ENCODE results near the gene ZNF775.
A peak's percentile ranks its signal among the peaks of the same experiment; 100 is the strongest.

The ZNF775 gene

GRCh38 chr7:150415161-150416153, 36.3 kb downstream of the ZNF775 start:
- no peak for DNase-seq

DNA sequence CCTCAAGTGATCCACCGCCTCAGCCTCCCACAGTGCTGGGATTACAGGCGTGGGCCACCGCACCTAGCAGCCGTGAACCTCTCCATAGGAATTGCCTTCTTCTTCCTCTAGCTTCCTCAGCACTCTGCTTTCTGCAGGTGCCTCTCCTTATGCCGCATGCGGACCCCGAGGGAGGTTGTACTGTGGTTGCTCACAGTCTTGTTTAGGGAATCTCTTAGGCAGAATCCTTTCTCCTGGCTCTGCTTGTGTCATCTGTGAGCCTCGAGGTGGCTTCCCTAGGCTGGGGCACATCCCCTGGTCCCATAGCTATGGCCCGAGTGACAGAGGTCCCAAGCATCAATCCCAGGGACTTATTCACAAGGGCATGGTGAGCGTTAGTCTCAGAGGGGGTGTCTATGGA, 38.1 kb downstream of the ZNF775 start:
- DNase-seq = no peak

GRCh38 chr7:150417863-150418262, 38.7 kb downstream of the ZNF775 start:
- DNase-seq = no peak

DNA sequence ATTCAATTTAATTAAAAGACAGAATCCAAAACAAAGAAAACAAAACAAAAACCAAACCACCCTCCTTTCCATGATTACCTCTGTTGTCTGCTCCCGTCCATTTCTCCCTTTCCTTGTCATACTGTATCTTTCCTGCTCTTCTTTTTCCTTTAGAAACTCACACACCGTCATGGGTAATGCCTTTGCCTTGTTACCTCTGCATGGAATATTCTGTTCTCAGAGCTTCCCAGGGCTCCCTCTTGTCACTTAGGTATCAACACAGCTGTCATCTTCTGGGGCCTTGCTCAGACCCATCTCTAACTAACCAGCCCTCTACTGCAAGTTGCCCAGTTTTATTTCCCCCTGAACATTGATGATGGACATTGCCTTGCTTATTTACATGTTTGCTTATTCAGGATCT, 41.1 kb downstream of the ZNF775 start:
- DNase-seq = no peak

- peak; percentile 20 for DNase-seq
These were observed 42.0 kb downstream of the ZNF775 start for GRCh38 chr7:150420987-150421674.

- no peak for DNase-seq
These were observed 42.7 kb downstream of the ZNF775 start for GRCh38 chr7:150421831-150422230.

GRCh38 chr7:150425670-150426069, 46.5 kb downstream of the ZNF775 start:
- no peak for DNase-seq

- peak; percentile 48 for DNase-seq
These were observed 49.7 kb downstream of the ZNF775 start for GRCh38 chr7:150428671-150429451.

GRCh38 chr7:150429699-150430098, 50.6 kb downstream of the ZNF775 start:
- no peak for DNase-seq

- DNase-seq = no peak
These were observed 51.4 kb downstream of the ZNF775 start for GRCh38 chr7:150430465-150431085.

GRCh38 chr7:150431839-150432658, 52.9 kb downstream of the ZNF775 start:
- DNase-seq = no peak

GRCh38 chr7:150432915-150433892, 54.1 kb downstream of the ZNF775 start:
- no peak for DNase-seq

DNA sequence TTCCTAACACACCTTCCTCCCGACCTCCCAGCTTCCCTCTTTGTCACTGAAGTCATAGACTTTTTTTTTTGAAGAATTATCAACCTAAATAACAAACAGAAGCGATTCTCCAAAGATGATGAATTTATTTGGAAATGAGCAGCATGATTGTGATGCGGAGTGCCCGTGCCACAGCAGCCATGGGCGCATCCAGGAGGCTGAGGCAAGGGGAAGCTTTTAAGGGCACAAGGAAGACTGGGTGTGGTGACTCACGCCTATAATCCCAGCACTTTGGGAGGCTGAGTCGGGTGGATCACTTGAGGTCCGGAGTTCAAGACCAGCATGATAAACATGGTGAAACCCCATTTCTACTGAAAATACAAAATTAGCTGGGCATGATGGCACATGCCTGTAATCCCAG, 55.1 kb downstream of the ZNF775 start:
- no peak for DNase-seq

DNA sequence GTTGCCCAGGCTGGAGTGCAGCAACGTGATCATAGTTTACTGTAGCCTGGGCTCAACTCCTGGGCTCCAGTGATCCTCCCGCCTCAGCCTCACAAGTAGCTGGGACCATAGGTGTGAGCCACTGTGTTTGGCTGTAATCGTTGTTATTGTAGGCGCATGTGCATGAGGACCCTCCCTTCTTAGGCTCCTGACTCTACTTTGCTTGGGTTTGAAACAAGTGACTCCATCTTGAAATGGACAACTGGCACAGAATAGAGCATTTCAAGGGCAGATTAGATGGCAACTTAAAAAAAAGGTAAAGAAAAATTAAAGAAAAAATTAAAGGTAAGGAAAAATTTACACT, 55.9 kb downstream of the ZNF775 start:
- no peak for DNase-seq

- peak; percentile 1 for DNase-seq
These were observed 56.4 kb downstream of the ZNF775 start for GRCh38 chr7:150435390-150436073.

GRCh38 chr7:150439967-150440366, 60.8 kb downstream of the ZNF775 start:
- no peak for DNase-seq

- no peak for DNase-seq
These were observed 62.4 kb downstream of the ZNF775 start for GRCh38 chr7:150441524-150441923.

DNA sequence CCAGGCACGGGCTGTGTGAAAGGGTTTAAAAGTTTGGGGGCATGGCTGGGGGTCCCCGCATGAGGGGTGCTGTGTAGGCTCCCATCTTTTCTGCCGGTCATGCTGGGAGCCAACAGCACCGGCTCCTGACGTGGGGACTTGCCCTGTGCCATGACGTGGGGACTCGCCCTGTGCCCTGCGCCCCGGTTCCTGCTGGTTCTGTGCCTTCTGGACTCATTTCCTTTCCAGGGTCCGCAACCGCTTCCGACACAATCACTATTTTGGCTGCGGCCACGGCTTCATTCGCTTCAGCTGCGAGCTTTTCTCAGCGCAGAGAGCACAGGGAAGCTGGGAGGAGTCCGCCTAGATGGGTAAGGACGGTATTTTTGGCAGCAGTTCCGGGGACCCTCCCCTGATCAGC, 63.7 kb downstream of the ZNF775 start:
- DNase-seq = no peak

DNA sequence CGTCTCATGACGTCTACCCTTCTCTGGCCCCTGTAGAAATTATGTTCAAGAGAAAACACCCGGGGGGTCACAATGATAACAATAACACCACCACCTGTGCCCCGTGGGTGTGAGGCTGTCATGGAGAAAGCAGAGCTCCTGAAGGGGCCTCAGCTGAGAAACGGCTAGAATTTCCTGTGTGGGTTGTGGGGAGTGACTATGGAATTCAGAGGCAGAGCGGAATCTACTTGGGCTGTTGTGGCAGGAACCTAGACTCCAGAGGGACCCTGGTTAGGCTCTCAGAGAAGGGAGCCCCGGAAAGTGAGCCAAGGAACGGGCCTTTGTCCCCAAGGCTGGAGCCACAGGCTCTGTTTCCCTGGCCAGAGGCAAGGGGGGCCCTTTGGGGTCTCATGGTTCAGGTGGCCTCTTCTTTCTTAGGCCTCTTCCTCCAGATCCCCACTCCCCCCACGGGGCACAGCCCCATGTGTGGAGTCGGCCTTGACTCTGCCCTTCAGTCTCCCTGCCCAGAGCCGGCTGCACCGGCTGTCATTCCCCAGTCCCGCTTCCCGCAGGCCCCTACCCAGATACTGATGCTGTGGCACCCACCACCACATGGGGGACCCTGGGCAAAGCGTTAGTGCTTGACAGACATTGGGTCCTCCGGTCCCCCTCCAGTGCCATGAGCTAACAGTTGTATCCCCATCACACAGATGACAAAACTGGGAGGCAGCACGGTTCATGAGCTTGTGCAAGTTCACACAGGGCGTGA, 64.8 kb downstream of the ZNF775 start:
- no peak for DNase-seq
